HCT116 (cell line): ENCODE measurements around the gene ATRAID. TPM values are rescaled to one million over a fixed set of nuclear protein-coding genes. Genes with fewer than 3 reads are reported as not detected.

Experiments
- ATAC-seq: fragments of 200-7000 bp; cut with Tn5 transposase; 2 replicates; pipeline ENCODE4 v1.9.1; 2020; ENCODE audit warnings: mild to moderate bottlenecking, moderate library complexity
- BruUV-seq: library from RNA; stranded (reverse); fragments of 400-500 nt; replicated peaks from 2 replicates; lab custom pipeline; 2021; lab: Mats Ljungman, UMichigan
- CTCF ChIA-PET: fragments of 300-600 bp; sonication (Branson Sonifier 250); formaldehyde crosslinking; loops from one replicate; lab custom pipeline; 2021; ENCODE audit warnings: antibody characterized with exemption; lab: Charles Lee
- POLR2A ChIA-PET: fragments of 300-600, 350-600 bp; sonication (Branson Sonifier 250); formaldehyde crosslinking; loops from one replicate; lab custom pipeline; 2021; ENCODE audit warnings: antibody characterized with exemption; lab: Charles Lee
- RAD21 ChIA-PET, 2 experiments: fragments of 300-600 bp; sonication (Branson Sonifier 250); formaldehyde crosslinking; loops; one replicate each; lab custom pipeline; 2023; ENCODE audit warnings: low total read pairs in 2 of 2; ENCODE audit not compliant: uncharacterized antibody in 2 of 2, unreplicated experiment in 2 of 2, low non-redundant PET in 1 of 2; lab: Charles Lee
- DNase-seq: peaks from one replicate; pipeline ENCODE4 v3.0.0-alpha.2; 2010; ENCODE audit warnings: low read depth, low spot score
- H2AFZ ChIP-seq: fragments of 200-600 bp; shearing (Covaris generic), sonication (generic); 2 replicates; pipeline ENCODE4 v1.6.1; 2017; ENCODE audit warnings: low read depth, mixed run types, mixed read lengths, antibody characterized with exemption, low read length; ENCODE audit not compliant: poor library complexity, severe bottlenecking
- H3K27ac ChIP-seq: 2 replicates; pipeline ENCODE4 v1.5.1; 2012; ENCODE audit warnings: low read depth, low read length
- H3K27me3 ChIP-seq: fragments of 200-600 bp; sonication (generic); 2 replicates; pipeline ENCODE4 v1.6.1; 2016; ENCODE audit warnings: mixed run types, low read length, mixed read lengths; ENCODE audit not compliant: insufficient read depth
- H3K36me3 ChIP-seq, 2 experiments: fragments of 200-500 bp in 1 of 2; fragments of 200-600 bp in 1 of 2; sonication (Bioruptor generic) in 1 of 2; sonication (generic) in 1 of 2; 2 replicates each; pipeline versions ENCODE4 v1.5.1 to v1.6.1; 2014 to 2016; ENCODE audit warnings: low read length in 2 of 2, inconsistent platforms in 1 of 2, mixed read lengths in 1 of 2, mixed run types in 1 of 2; ENCODE audit not compliant: insufficient read depth in 2 of 2, control insufficient read depth in 1 of 2
- H3K4me1 ChIP-seq, 2 experiments: fragments of 200-600 bp in 1 of 2; sonication (generic) in 1 of 2; 2 replicates each; pipeline versions ENCODE4 v1.5.1 to v1.6.1; 2012 to 2017; ENCODE audit warnings: low read length in 2 of 2, inconsistent platforms in 1 of 2, mild to moderate bottlenecking in 1 of 2, mixed read lengths in 1 of 2, mixed run types in 1 of 2, moderate library complexity in 1 of 2; ENCODE audit not compliant: insufficient read depth in 2 of 2, control insufficient read depth in 1 of 2
- H3K4me2 ChIP-seq: fragments of 200-600 bp; sonication (generic); 2 replicates; pipeline ENCODE4 v1.6.1; 2017; ENCODE audit warnings: mixed run types, low read length, mixed read lengths
- H3K4me3 ChIP-seq, 2 experiments: fragments of 200-600 bp in 1 of 2; sonication (generic) in 1 of 2; replicated peaks in 1 of 2; 2 replicates each; pipeline ENCODE4 v1.5.1; 2011 to 2016; ENCODE audit warnings: low read length in 2 of 2, control low read depth in 1 of 2, low read depth in 1 of 2, mild to moderate bottlenecking in 1 of 2, mixed read lengths in 1 of 2, mixed run types in 1 of 2
- H3K79me2 ChIP-seq: fragments of 200-600 bp; sonication (generic); 2 replicates; pipeline ENCODE4 v1.6.1; 2017; ENCODE audit warnings: mild to moderate bottlenecking, mixed run types, low read length, moderate library complexity, mixed read lengths; ENCODE audit not compliant: insufficient read depth
- H3K9ac ChIP-seq: fragments of 200-600 bp; sonication (generic); 2 replicates; pipeline ENCODE4 v1.6.1; 2016; ENCODE audit warnings: low read length, mixed read lengths
- H3K9me2 ChIP-seq: fragments of 200-600 bp; sonication (generic), shearing (Covaris generic); 2 replicates; pipeline ENCODE4 v1.6.1; 2017; ENCODE audit warnings: mixed run types, mild to moderate bottlenecking, moderate library complexity; ENCODE audit not compliant: insufficient read depth
- H3K9me3 ChIP-seq, 2 experiments: fragments of 200-500 bp in 1 of 2; fragments of 200-600 bp in 1 of 2; sonication (Bioruptor generic) in 1 of 2; sonication (generic) in 1 of 2; 2 replicates each; pipeline ENCODE4 v1.6.1; 2014 to 2017; ENCODE audit warnings: low read length in 2 of 2, mixed read lengths in 2 of 2, inconsistent platforms in 1 of 2, low read depth in 1 of 2, mild to moderate bottlenecking in 1 of 2, mixed run types in 1 of 2, moderate library complexity in 1 of 2; ENCODE audit not compliant: control insufficient read depth in 1 of 2, insufficient read depth in 1 of 2
- H4K20me1 ChIP-seq: fragments of 200-600 bp; sonication (generic), shearing (Covaris generic); 2 replicates; pipeline ENCODE4 v1.6.1; 2017; ENCODE audit warnings: mixed run types, mild to moderate bottlenecking, moderate library complexity; ENCODE audit not compliant: insufficient read depth
- CEBPB ChIP-seq: IDR thresholded peaks from 2 replicates; pipeline ENCODE4 v1.6.1; 2012; ENCODE audit warnings: low read depth
- ELF1 ChIP-seq: IDR thresholded peaks from 2 replicates; pipeline ENCODE4 v1.6.1; 2012; ENCODE audit warnings: low read depth, borderline replicate concordance
- EZH2 ChIP-seq: fragments of 200-600 bp; sonication (generic); IDR thresholded peaks from 2 replicates; pipeline ENCODE4 v1.6.1; 2017; ENCODE audit warnings: antibody characterized with exemption, mixed run types
- EZH2phosphoT487 ChIP-seq: fragments of 200-600 bp; IDR thresholded peaks from 2 replicates; pipeline ENCODE4 v1.6.1; 2018; ENCODE audit warnings: antibody characterized with exemption, borderline replicate concordance
- POLR2A ChIP-seq: IDR thresholded peaks from 2 replicates; pipeline ENCODE4 v1.7.0; 2011; ENCODE audit warnings: borderline replicate concordance; ENCODE audit not compliant: insufficient read depth, insufficient read length; ENCODE audit errors: extremely low read depth
- POLR2AphosphoS5 ChIP-seq: IDR thresholded peaks from 2 replicates; pipeline ENCODE4 v1.6.1; 2011; ENCODE audit warnings: mild to moderate bottlenecking, low read depth, low read length, moderate library complexity
- RAD21 ChIP-seq: IDR thresholded peaks from 2 replicates; pipeline ENCODE4 v1.6.1; 2012; ENCODE audit warnings: low read depth, mild to moderate bottlenecking
- SP1 ChIP-seq: IDR thresholded peaks from 2 replicates; pipeline ENCODE4 v1.6.1; 2012; ENCODE audit warnings: low read depth
- SRF ChIP-seq: IDR thresholded peaks from 2 replicates; pipeline ENCODE4 v1.6.1; 2012; ENCODE audit warnings: low read depth
- TCF7L2 ChIP-seq: IDR thresholded peaks from 2 replicates; pipeline ENCODE4 v1.7.0; 2011; ENCODE audit warnings: borderline replicate concordance, inconsistent platforms; ENCODE audit not compliant: insufficient read depth, insufficient read length; ENCODE audit errors: extremely low read depth
- ZFX ChIP-seq: fragments of 450-650 bp; IDR thresholded peaks from 2 replicates; pipeline ENCODE4 v1.6.1; 2017
- intact Hi-C: fragments of 100-400 bp; cut with micrococcal nuclease; formaldehyde crosslinking; loops from 2 replicates; pipeline ENCODE4 v1.10.0; 2022
- total RNA-seq: library from RNA; stranded (reverse); gene quantifications from one replicate; pipeline ENCODE4 v1.2.1, GENCODE V29; 2021; ENCODE audit not compliant: unreplicated experiment
- TF ChIP-seq, protein P1 (sequence below): IDR thresholded peaks from 2 replicates; pipeline ENCODE4 v1.6.1; 2012; ENCODE audit warnings: low read depth
- TF ChIP-seq, protein P2 (sequence below): IDR thresholded peaks from 2 replicates; pipeline ENCODE4 v1.6.1; 2012
- TF ChIP-seq, protein P3 (sequence below), 3 experiments: fragments of 200-600 bp in 1 of 3; sonication (generic) in 1 of 3; IDR thresholded peaks in 2 of 3; conservative IDR thresholded peaks in 1 of 3; 2 replicates each; pipeline ENCODE4 v1.5.1; 2012 to 2017; ENCODE audit warnings: low read depth in 2 of 3, low read length in 2 of 3, antibody characterized with exemption in 1 of 3, borderline replicate concordance in 1 of 3, control low read depth in 1 of 3, mild to moderate bottlenecking in 1 of 3, mixed read lengths in 1 of 3, mixed run types in 1 of 3, moderate library complexity in 1 of 3; ENCODE audit not compliant: insufficient read depth in 1 of 3
- TF ChIP-seq, protein P4 (sequence below): IDR thresholded peaks from 2 replicates; pipeline ENCODE4 v1.6.1; 2011; ENCODE audit warnings: mild to moderate bottlenecking, low read length, moderate library complexity; ENCODE audit not compliant: insufficient replicate concordance; ENCODE audit errors: extremely low read depth
- TF ChIP-seq, protein P5 (sequence below): IDR thresholded peaks from 2 replicates; pipeline ENCODE4 v1.6.1; 2012

The ATRAID gene
- total RNA-seq, 1 experiment from 2014 or later, result 93.6 TPM

DNA sequence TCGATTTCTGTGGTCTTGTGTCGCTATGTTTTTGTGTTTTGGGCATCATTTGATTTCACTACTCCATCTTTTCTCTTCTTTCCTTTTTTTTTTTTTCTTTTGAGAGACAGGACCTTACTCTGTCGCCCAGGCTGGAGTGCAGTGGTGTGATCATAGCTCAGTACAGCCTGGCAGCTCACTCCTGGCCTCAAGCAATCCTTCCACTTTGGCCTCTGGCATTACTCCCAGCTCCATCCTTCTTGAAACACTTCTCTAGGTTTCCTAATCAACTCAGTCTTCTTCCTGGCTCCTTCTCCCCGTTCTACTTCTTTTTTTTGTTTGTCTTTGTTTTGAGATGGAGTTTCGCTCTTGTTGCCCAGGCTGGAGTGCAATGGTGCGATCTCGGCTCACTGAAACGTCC, 36.5 kb upstream of the ATRAID start:
- no peak for ATAC-seq
- peaks cover 16% of the 10 kb centered on the region; the same call in 1 of the 2 replicates for H3K27me3 ChIP-seq
- no peaks in the 10 kb centered on the region for H3K9me2 ChIP-seq
- no peaks in the 10 kb centered on the region for H3K79me2 ChIP-seq
- TF ChIP-seq POLR2AphosphoS5, result no peak
- TF ChIP-seq EZH2, result no peak
- TF ChIP-seq TCF7L2, result no peak
- no peak for TF ChIP-seq RAD21
- TF ChIP-seq, protein P1, sequence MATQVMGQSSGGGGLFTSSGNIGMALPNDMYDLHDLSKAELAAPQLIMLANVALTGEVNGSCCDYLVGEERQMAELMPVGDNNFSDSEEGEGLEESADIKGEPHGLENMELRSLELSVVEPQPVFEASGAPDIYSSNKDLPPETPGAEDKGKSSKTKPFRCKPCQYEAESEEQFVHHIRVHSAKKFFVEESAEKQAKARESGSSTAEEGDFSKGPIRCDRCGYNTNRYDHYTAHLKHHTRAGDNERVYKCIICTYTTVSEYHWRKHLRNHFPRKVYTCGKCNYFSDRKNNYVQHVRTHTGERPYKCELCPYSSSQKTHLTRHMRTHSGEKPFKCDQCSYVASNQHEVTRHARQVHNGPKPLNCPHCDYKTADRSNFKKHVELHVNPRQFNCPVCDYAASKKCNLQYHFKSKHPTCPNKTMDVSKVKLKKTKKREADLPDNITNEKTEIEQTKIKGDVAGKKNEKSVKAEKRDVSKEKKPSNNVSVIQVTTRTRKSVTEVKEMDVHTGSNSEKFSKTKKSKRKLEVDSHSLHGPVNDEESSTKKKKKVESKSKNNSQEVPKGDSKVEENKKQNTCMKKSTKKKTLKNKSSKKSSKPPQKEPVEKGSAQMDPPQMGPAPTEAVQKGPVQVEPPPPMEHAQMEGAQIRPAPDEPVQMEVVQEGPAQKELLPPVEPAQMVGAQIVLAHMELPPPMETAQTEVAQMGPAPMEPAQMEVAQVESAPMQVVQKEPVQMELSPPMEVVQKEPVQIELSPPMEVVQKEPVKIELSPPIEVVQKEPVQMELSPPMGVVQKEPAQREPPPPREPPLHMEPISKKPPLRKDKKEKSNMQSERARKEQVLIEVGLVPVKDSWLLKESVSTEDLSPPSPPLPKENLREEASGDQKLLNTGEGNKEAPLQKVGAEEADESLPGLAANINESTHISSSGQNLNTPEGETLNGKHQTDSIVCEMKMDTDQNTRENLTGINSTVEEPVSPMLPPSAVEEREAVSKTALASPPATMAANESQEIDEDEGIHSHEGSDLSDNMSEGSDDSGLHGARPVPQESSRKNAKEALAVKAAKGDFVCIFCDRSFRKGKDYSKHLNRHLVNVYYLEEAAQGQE, result no peak
- TF ChIP-seq, protein P2, sequence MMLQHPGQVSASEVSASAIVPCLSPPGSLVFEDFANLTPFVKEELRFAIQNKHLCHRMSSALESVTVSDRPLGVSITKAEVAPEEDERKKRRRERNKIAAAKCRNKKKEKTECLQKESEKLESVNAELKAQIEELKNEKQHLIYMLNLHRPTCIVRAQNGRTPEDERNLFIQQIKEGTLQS, result no peak
- TF ChIP-seq EZH2phosphoT487, result no peak
- TF ChIP-seq SP1, result no peak
- TF ChIP-seq, protein P3, sequence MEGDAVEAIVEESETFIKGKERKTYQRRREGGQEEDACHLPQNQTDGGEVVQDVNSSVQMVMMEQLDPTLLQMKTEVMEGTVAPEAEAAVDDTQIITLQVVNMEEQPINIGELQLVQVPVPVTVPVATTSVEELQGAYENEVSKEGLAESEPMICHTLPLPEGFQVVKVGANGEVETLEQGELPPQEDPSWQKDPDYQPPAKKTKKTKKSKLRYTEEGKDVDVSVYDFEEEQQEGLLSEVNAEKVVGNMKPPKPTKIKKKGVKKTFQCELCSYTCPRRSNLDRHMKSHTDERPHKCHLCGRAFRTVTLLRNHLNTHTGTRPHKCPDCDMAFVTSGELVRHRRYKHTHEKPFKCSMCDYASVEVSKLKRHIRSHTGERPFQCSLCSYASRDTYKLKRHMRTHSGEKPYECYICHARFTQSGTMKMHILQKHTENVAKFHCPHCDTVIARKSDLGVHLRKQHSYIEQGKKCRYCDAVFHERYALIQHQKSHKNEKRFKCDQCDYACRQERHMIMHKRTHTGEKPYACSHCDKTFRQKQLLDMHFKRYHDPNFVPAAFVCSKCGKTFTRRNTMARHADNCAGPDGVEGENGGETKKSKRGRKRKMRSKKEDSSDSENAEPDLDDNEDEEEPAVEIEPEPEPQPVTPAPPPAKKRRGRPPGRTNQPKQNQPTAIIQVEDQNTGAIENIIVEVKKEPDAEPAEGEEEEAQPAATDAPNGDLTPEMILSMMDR (IDR thresholded peaks at IDR 0.05 in 2 of 3, conservative IDR thresholded peaks at IDR 0.05 in 1 of 3; ENCODE audit: borderline replicate concordance in 1 of 3, insufficient read depth in 1 of 3, low read depth in 2 of 3, low read length in 2 of 3), result no peak
- no peak for TF ChIP-seq SRF
- no peak for TF ChIP-seq CEBPB
- TF ChIP-seq POLR2A, result no peak
- TF ChIP-seq ZFX, result no peak
- no peak for TF ChIP-seq ELF1
- TF ChIP-seq, protein P4, sequence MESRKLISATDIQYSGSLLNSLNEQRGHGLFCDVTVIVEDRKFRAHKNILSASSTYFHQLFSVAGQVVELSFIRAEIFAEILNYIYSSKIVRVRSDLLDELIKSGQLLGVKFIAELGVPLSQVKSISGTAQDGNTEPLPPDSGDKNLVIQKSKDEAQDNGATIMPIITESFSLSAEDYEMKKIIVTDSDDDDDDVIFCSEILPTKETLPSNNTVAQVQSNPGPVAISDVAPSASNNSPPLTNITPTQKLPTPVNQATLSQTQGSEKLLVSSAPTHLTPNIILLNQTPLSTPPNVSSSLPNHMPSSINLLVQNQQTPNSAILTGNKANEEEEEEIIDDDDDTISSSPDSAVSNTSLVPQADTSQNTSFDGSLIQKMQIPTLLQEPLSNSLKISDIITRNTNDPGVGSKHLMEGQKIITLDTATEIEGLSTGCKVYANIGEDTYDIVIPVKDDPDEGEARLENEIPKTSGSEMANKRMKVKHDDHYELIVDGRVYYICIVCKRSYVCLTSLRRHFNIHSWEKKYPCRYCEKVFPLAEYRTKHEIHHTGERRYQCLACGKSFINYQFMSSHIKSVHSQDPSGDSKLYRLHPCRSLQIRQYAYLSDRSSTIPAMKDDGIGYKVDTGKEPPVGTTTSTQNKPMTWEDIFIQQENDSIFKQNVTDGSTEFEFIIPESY, result no peak
- TF ChIP-seq, protein P5, sequence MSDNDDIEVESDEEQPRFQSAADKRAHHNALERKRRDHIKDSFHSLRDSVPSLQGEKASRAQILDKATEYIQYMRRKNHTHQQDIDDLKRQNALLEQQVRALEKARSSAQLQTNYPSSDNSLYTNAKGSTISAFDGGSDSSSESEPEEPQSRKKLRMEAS, result no peak
- POLR2A ChIA-PET, result interaction anchor here (1.3 kb wide), 1 partner anchor 22 kb away, joined by 4 read pairs; no protein-coding TSS in a partner anchor
- no peaks in the 10 kb centered on the region for H3K4me1 ChIP-seq
- DNase-seq, result no peak
- H3K9ac ChIP-seq, result no peak overlapping the region
- intact Hi-C loops, result no loop called here
- H3K27ac ChIP-seq, result no peak overlapping the region
- no peaks in the 10 kb centered on the region for H3K9me3 ChIP-seq
- no TSS peak for BruUV-seq
- CTCF ChIA-PET, result interaction anchor here (1.0 kb wide), 1 partner anchor 16 kb away, joined by 3 read pairs; no protein-coding TSS in a partner anchor
- no peak overlapping the region for H3K4me3 ChIP-seq
- no peak overlapping the region for H2AFZ ChIP-seq
- H3K36me3 ChIP-seq, result no peaks in the 10 kb centered on the region
- RAD21 ChIA-PET, result no interaction called here
- no peak overlapping the region for H3K4me2 ChIP-seq
- no peaks in the 10 kb centered on the region for H4K20me1 ChIP-seq
